HG03378 (cell line): ENCODE measurements around the gene ABI3BP.

Source experiments
- ATAC-seq: cut with Tn5 transposase; IDR thresholded peaks from one replicate; pipeline ENCODE4 v1.9.1; 2021; ENCODE audit warnings: mild to moderate bottlenecking, moderate library complexity; ENCODE audit not compliant: unreplicated experiment

ABI3BP gene

DNA sequence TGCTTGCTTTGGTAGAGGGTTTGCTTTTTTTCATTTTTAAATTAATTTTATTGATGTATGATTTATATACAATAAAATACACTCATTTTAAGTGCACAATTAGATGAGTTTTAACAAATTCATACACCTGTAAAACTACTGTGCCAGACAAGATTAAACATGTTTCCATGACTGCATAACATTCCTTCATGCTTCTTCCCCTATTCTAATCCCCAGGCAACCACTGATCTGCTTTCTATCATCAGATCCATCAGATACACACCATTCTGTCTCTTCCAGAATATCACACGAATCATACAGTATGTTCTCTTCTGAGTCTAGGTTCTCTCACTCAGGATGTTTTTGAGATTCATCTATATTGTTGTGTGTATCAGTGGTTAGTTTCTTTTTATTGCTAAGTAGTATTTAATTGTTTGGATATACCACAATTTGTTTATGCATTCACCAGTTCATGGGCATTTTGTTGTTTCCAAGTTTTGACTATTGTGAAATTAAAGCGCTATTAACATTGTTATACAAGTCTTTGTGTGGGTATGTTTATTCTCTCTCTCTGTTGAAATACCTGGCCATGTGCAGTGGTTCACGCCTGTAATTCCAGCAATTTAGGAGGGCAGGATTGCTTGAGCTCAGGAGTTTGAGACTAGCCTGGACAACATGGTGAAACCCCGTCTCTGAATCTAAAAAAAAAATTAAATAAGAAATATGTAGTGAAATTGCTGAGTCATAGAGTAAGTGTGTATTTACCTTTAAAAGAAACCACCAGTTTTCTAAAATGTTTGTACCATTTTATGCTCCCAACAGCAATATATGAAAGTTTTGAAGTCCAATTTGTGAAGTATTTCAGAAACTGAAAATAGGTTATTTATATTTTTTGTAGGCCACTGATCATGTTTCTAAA lies 290.9 kb downstream of the ABI3BP start:
- ATAC-seq, result no peak

DNA sequence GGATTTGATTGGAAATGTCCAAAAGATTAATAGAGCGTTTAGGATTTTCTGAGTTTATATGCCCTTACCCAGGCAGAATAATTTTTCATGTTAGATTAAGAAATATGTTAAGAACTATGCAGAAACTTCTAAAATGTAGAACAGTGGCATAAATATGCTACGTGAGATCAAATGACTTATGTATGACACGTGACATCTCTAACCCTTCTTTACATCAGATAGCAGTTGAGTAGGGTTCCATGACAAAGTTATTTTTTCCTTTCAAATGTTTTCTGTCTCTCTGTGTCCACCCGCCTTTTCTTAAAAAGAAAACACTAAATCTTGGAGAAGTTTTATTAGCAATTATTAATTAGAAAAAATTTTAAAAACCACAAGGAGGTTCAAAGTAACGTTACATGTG lies 292.5 kb downstream of the ABI3BP start:
- ATAC-seq, result no peak
